GM10847 (cell line): Measurements from ENCODE around the gene EXOC3L2.

Experiments
- POLR2A ChIP-seq: IDR thresholded peaks from 2 replicates; pipeline ENCODE4 v1.6.1; 2011; ENCODE audit not compliant: insufficient read length; ENCODE audit errors: extremely low read depth

EXOC3L2 gene

DNA sequence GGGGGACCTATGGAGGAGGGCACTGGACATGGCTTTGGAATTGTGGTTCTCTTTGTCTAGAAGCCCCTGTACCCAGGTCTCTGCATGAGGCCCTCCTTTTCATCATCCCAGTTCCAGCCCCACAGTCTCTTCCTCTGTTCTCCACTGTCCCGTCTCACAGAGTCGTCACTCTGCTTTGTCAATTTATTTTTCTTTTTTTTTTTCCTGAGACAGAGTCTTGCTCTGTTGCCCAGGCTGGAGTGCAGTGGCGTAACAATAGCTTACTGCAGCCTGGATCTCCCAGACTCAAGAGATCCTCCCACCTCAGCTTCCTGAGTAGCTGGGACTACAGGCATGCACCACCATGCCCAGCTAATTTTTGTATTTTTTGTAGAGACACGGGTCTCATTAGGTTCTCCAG, 619 bp upstream of the EXOC3L2 start:
- no peak for TF ChIP-seq POLR2A

- TF ChIP-seq POLR2A: no peak
Measured at GRCh38 chr19:45244133-45244794, 943 bp downstream of the EXOC3L2 start.

GRCh38 chr19:45243144-45243732, 2.0 kb downstream of the EXOC3L2 start:
- TF ChIP-seq POLR2A: no peak

- TF ChIP-seq POLR2A: no peak
Measured at GRCh38 chr19:45238556-45238955, 6.7 kb downstream of the EXOC3L2 start.

- TF ChIP-seq POLR2A: no peak
Measured at GRCh38 chr19:45235485-45235884, 9.7 kb downstream of the EXOC3L2 start.

DNA sequence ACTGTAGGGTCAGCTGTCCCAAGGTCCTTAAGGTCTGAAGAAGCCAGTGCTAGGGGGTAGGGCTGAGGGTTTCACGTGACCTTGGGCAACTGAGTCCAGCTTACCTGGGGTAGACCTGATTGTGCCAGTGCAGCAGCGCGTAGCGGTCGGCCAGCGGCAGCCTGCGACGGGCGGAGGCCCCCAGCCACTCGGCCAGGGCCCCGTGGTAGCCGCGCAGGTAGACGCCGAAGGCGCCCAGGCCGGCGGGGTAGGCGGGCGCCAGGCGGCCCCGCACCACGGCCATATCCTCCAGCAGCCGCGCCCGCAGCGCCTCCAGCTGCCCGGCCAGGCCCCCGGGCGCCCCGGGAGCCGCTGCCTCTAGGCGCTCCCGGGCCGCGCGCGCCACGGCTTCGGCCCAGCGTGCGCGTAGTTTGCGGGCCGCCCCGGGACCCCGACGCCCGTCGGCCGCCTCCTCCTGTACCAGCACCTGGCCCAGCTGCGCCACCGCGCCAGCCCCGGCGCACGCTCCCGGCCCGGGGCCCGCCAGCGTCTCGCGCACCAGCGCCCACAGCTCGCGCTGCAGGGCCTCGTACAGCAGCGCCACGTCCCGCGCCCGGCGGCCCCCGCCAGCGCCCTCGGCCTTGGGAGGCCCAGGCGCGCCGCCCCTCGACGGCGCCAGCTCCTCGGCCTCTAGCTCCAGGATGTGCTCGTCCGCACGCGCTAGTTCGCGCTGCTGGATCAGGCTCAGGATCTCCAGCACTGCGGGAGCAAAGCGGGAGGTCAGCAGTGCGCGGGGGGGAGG, 10.9 kb downstream of the EXOC3L2 start:
- no peak for TF ChIP-seq POLR2A

DNA sequence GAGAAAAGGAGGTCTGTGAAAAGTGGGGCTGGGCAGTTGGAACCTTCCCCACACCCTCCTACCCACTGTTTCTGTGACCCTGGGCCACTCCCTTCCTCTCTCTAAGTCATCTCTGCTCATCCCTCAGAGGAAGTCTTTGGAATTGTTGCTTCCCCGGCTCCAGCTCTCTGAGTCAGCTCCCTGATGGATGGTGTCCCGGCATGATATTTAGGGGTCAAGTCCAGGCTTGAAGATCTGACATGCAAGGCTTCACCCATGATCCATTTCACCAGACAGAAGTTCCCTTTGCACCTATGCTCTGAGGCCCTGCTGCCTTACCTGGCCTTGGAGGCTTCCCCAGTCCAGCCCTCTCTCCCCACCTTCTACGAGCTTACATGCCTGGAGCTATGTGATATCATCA, 13.3 kb downstream of the EXOC3L2 start:
- no peak for TF ChIP-seq POLR2A

- TF ChIP-seq POLR2A: no peak
Measured at GRCh38 chr19:45224645-45225044, 20.6 kb downstream of the EXOC3L2 start.

DNA sequence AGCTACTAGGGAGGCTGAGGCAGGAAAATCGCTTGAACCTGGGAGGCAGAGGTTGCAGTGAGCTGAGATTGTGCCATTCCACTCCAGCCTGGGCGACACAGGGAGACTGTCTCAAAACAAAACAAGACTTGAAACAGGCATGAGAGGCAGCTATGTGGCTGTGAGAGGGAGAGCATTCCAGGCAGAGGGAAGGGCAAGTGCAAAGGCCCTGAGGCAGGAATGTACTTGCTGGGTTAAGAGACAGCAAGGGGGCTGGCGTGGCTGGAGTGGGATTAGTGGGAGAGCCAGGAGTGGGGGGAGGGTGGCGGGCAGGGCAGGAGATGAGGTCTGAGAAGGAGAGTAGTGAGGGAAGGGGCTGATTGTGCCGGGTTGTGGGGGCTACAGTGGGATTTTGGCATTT, 21.3 kb downstream of the EXOC3L2 start:
- no peak for TF ChIP-seq POLR2A

- no peak for TF ChIP-seq POLR2A
Measured at GRCh38 chr19:45222724-45223123, 22.5 kb downstream of the EXOC3L2 start.

- no peak for TF ChIP-seq POLR2A
Measured at GRCh38 chr19:45218911-45219743, 26.1 kb downstream of the EXOC3L2 start.

- TF ChIP-seq POLR2A: no peak
Measured at GRCh38 chr19:45218426-45218825, 26.8 kb downstream of the EXOC3L2 start.

GRCh38 chr19:45217957-45218334, 27.3 kb downstream of the EXOC3L2 start:
- TF ChIP-seq POLR2A: no peak

- no peak for TF ChIP-seq POLR2A
Measured at GRCh38 chr19:45217193-45217956, 27.8 kb downstream of the EXOC3L2 start.

GRCh38 chr19:45216667-45217066, 28.5 kb downstream of the EXOC3L2 start:
- TF ChIP-seq POLR2A: no peak
